Naive thymus-derived CD4-positive, alpha-beta T cell (primary cell): ENCODE results near the gene TBX2. TPM values are rescaled to one million over a fixed set of nuclear protein-coding genes. Genes with fewer than 3 reads are reported as not detected.

ENCODE experiments used
- ATAC-seq: fragments of 150-1000 bp; cut with Tn5 transposase; 2 replicates; pipeline ENCODE4 v1.10.0; 2021; ENCODE audit warnings: mild to moderate bottlenecking, moderate library complexity
- CTCF ChIA-PET: fragments of 350-600 bp; sonication (Branson Sonifier 250); formaldehyde crosslinking; loops from one replicate; lab custom pipeline; 2021; ENCODE audit warnings: antibody characterized with exemption; lab: Charles Lee
- POLR2A ChIA-PET: fragments of 350-600 bp; sonication (Branson Sonifier 250); formaldehyde crosslinking; loops from one replicate; lab custom pipeline; 2021; ENCODE audit warnings: antibody characterized with exemption, inconsistent platforms; lab: Charles Lee
- DNase-seq, 9 donors: peaks; one replicate each; pipeline versions ENCODE4 v3.0.0 to v3.0.0-alpha.2; 2020 to 2022; ENCODE audit warnings: mixed read lengths in 1 of 9
- H3K27ac ChIP-seq: one replicate; pipeline ENCODE4 v1.7.0; 2013; ENCODE audit warnings: mild to moderate bottlenecking, low read depth, low read length, moderate library complexity
- H3K27me3 ChIP-seq, 2 donors: one replicate each; pipeline ENCODE4 v1.7.0; 2013; ENCODE audit warnings: low read length in 2 of 2, mild to moderate bottlenecking in 2 of 2, moderate library complexity in 2 of 2; ENCODE audit not compliant: control insufficient read depth in 2 of 2, insufficient read depth in 2 of 2
- H3K36me3 ChIP-seq, 3 experiments: 1 replicate in 2 of 3; 2 replicates in 1 of 3; pipeline ENCODE4 v1.7.0; 2013; ENCODE audit warnings: low read length in 3 of 3, mild to moderate bottlenecking in 3 of 3, moderate library complexity in 1 of 3; ENCODE audit not compliant: insufficient read depth in 3 of 3, control insufficient read depth in 2 of 3
- H3K4me1 ChIP-seq, 2 donors: one replicate each; pipeline ENCODE4 v1.7.0; 2013; ENCODE audit warnings: low read length in 2 of 2, mild to moderate bottlenecking in 2 of 2, moderate library complexity in 1 of 2; ENCODE audit not compliant: control insufficient read depth in 2 of 2, insufficient read depth in 2 of 2
- H3K4me3 ChIP-seq: 2 replicates; pipeline ENCODE4 v1.7.0; 2013; ENCODE audit warnings: mild to moderate bottlenecking, low read length
- H3K9me3 ChIP-seq, 3 experiments: 1 replicate in 2 of 3; 2 replicates in 1 of 3; pipeline ENCODE4 v1.7.0; 2013; ENCODE audit warnings: low read length in 3 of 3; ENCODE audit not compliant: control insufficient read depth in 2 of 3
- H3K27ac Mint-ChIP-seq, 9 donors: one replicate each; pipeline ENCODE4 v1.8.0; 2020 to 2022; ENCODE audit warnings: mixed read lengths in 9 of 9, mild to moderate bottlenecking in 8 of 9, moderate library complexity in 5 of 9, inconsistent platforms in 2 of 9
- H3K27me3 Mint-ChIP-seq, 5 donors: one replicate each; pipeline ENCODE4 v1.8.0; 2021 to 2022; ENCODE audit warnings: mixed read lengths in 5 of 5, mild to moderate bottlenecking in 1 of 5
- H3K36me3 Mint-ChIP-seq, 5 donors: one replicate each; pipeline ENCODE4 v1.8.0; 2020 to 2022; ENCODE audit warnings: mixed read lengths in 5 of 5, mild to moderate bottlenecking in 3 of 5, inconsistent platforms in 1 of 5
- H3K4me1 Mint-ChIP-seq, 7 donors: one replicate each; pipeline ENCODE4 v1.8.0; 2020 to 2022; ENCODE audit warnings: mixed read lengths in 7 of 7, mild to moderate bottlenecking in 3 of 7, inconsistent platforms in 1 of 7
- H3K4me3 Mint-ChIP-seq, 10 donors: one replicate each; pipeline ENCODE4 v1.8.0; 2020 to 2022; ENCODE audit warnings: mild to moderate bottlenecking in 10 of 10, mixed read lengths in 10 of 10, moderate library complexity in 6 of 10, inconsistent platforms in 2 of 10
- H3K9me3 Mint-ChIP-seq, 11 donors: one replicate each; pipeline ENCODE4 v1.8.0; 2020 to 2022; ENCODE audit warnings: mixed read lengths in 11 of 11, mild to moderate bottlenecking in 4 of 11, inconsistent platforms in 1 of 11, moderate library complexity in 1 of 11
- intact Hi-C, 2 donors: fragments of 100-400 bp; cut with micrococcal nuclease; formaldehyde crosslinking; loops; one replicate each; pipeline ENCODE4 v1.15.1; 2023
- polyA plus RNA-seq, 2 donors: library from polyadenylated mRNA; unstranded; fragments of 300-500 nt; fragmentation: Illumina TruSeq; gene quantifications; one replicate each; pipeline ENCODE4 v1.2.3, GENCODE V29; 2021
- total RNA-seq, 6 experiments: library from RNA in 5 of 6; stranded (reverse) in 5 of 6; gene quantifications; 1 replicate in 5 of 6; 2 replicates in 1 of 6; pipeline ENCODE4 v1.2.3 and lab custom pipeline; 2021 to 2026

Gene TBX2
- total and polyA plus RNA-seq, 7 experiments from 2014 or later: not detected

GRCh38 chr17:61393904-61394629, 5.6 kb upstream of the TBX2 start:
- peaks cover 10 to 19% (median 17%) of the 10 kb centered on the region in 7 donors for H3K4me1 Mint-ChIP-seq
- no peaks in the 10 kb centered on the region for H3K36me3 ChIP-seq
- no peak overlapping the region for H3K27ac ChIP-seq
- H3K4me3 ChIP-seq: no peak overlapping the region
- H3K4me3 Mint-ChIP-seq: no peak overlapping the region
- peaks cover 0 to 12% (median 0%) of the 10 kb centered on the region in 5 donors for H3K36me3 Mint-ChIP-seq
- CTCF ChIA-PET: no interaction called here
- DNase-seq (no peak), ATAC-seq (no peak)
- H3K9me3 ChIP-seq: no peaks in the 10 kb centered on the region
- peaks cover 0 to 17% of the 10 kb centered on the region in 2 donors for H3K4me1 ChIP-seq
- intact Hi-C loops: no loop called here
- H3K27ac Mint-ChIP-seq: peak overlapping the region in 1 of 9 donors; percentile 45
- POLR2A ChIA-PET: no interaction called here
- H3K27me3 Mint-ChIP-seq: peaks cover 27 to 44% (median 40%) of the 10 kb centered on the region in 5 donors
- H3K27me3 ChIP-seq: peaks cover 0 to 10% of the 10 kb centered on the region in 2 donors
- peaks cover 0 to 4% (median 0%) of the 10 kb centered on the region in 11 donors for H3K9me3 Mint-ChIP-seq

DNA sequence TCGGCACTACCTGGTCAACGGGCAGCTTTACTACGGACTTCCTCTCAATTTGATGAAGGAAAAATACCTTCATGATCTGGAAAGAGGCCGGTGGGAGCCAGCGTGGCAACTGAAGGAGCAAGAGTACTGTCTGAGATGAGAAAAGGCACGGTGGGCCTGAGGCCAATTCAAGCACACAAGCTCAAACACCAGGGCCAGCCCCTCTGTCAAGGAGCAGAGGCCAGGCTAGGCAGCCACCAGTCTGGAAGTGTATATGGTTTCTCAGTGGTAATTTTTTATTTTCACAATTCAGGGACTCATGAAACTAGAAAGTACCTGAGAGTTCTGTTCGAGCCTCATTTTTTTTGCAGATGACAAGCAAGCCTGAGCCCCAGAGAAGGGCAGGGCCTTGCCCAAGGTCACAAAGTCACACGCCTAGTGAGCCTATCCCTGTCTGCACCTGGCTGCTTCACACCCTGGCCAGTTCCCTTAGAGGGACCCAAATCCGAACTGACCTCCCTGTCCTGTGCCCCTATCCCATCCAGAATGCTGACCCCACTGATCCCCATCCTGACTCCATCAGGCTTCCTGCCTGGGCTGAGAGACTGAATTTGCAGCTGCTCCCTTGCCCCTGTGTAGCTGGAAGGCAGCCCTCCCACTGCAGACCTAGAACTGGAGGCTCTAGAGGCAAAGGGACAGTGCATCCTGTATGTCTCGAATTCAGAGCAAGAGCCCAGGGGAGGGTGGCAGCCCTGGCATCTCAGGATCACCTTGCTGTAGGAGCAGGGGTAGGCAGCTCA, 4.8 kb upstream of the TBX2 start:
- ChIA-PET CTCF (no interaction called here), POLR2A (no interaction called here)
- H3K4me1 ChIP-seq: peaks cover 0 to 17% of the 10 kb centered on the region in 2 donors
- DNase-seq (no peak), ATAC-seq (no peak)
- Mint-ChIP-seq H3K27me3 (peaks cover 27 to 43% (median 36%) of the 10 kb centered on the region in 5 donors), H3K4me1 (peaks cover 10 to 15% (median 14%) of the 10 kb centered on the region in 7 donors), H3K9me3 (peaks cover 0 to 4% (median 0%) of the 10 kb centered on the region in 11 donors), H3K36me3 (peaks cover 0 to 12% (median 0%) of the 10 kb centered on the region in 5 donors), H3K4me3 (peak overlapping the region in 1 of 10 donors; percentile 3), H3K27ac (peak overlapping the region in 3 of 9 donors; percentile 34 to 81 (median 45))
- H3K27me3 ChIP-seq: peaks cover 0 to 10% of the 10 kb centered on the region in 2 donors
- H3K4me3 ChIP-seq: no peak overlapping the region
- H3K36me3 ChIP-seq: no peaks in the 10 kb centered on the region
- no peaks in the 10 kb centered on the region for H3K9me3 ChIP-seq
- H3K27ac ChIP-seq: no peak overlapping the region
- intact Hi-C loops: no loop called here

DNA sequence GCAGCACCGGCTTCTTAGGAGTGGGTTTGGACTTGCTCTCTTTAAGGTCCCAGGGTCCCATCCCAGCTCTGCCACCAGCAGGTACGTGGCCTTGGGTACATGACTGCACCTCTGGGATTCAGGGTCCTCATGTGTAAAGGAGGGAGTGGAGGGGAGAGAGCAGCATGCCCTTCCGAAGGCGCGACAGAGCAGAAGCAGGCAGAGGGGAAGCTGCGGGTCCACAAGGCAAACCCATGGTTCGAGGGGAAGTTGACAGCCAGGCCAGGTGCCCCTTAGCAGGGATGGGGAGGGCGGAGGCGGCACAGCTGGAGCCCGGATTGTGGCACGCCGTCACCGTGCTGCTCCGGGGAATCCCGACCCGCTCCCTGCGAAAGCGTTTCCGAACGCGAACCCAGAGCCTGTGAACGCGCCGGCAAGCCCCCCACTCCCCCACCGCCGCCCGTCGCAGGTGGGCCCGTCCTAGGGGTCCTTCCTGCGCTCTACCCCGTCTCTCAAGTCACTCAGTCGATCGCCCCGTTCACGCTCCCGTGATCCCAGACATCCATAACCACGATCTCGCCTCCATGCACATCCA, 4.1 kb upstream of the TBX2 start:
- H3K36me3 Mint-ChIP-seq: peaks cover 0 to 12% (median 0%) of the 10 kb centered on the region in 5 donors
- peak overlapping the region in 5 of 10 donors; percentile 3 to 47 (median 32) for H3K4me3 Mint-ChIP-seq
- CTCF ChIA-PET: no interaction called here

GRCh38 chr17:61395983-61396585, 3.6 kb upstream of the TBX2 start:
- H3K9me3 Mint-ChIP-seq: peaks cover 0 to 4% (median 0%) of the 10 kb centered on the region in 11 donors
- peak overlapping the region in 2 of 10 donors; percentile 18 to 47 for H3K4me3 Mint-ChIP-seq
- peaks cover 34 to 49% (median 37%) of the 10 kb centered on the region in 5 donors for H3K27me3 Mint-ChIP-seq
- Histone ChIP-seq H3K9me3 (no peaks in the 10 kb centered on the region), H3K36me3 (no peaks in the 10 kb centered on the region), H3K27ac (no peak overlapping the region), H3K27me3 (peaks cover 0 to 15% of the 10 kb centered on the region in 2 donors), H3K4me1 (peaks cover 0 to 22% of the 10 kb centered on the region in 2 donors), H3K4me3 (no peak overlapping the region)
- ATAC-seq (no peak), DNase-seq (no peak)
- H3K27ac Mint-ChIP-seq: no peak overlapping the region
- CTCF ChIA-PET: no interaction called here
- peaks cover 10 to 22% (median 19%) of the 10 kb centered on the region in 7 donors for H3K4me1 Mint-ChIP-seq
- POLR2A ChIA-PET: no interaction called here
- peaks cover 0 to 12% (median 0%) of the 10 kb centered on the region in 5 donors for H3K36me3 Mint-ChIP-seq
- intact Hi-C loops: no loop called here

More for the DNA sequence above, 4.1 kb upstream of the TBX2 start:
- intact Hi-C loops: no loop called here
- peaks cover 28 to 43% (median 36%) of the 10 kb centered on the region in 5 donors for H3K27me3 Mint-ChIP-seq
- H3K9me3 Mint-ChIP-seq: peaks cover 0 to 4% (median 0%) of the 10 kb centered on the region in 11 donors
- Histone ChIP-seq H3K27ac (no peak overlapping the region), H3K27me3 (peaks cover 0 to 10% of the 10 kb centered on the region in 2 donors), H3K4me3 (no peak overlapping the region), H3K9me3 (no peaks in the 10 kb centered on the region), H3K4me1 (peaks cover 0 to 17% of the 10 kb centered on the region in 2 donors), H3K36me3 (no peaks in the 10 kb centered on the region)
- peak overlapping the region in 2 of 9 donors; percentile 34 to 81 for H3K27ac Mint-ChIP-seq
- DNase-seq (no peak), ATAC-seq (no peak)
- POLR2A ChIA-PET: no interaction called here
- peaks cover 10 to 16% (median 14%) of the 10 kb centered on the region in 7 donors for H3K4me1 Mint-ChIP-seq

- no peaks in the 10 kb centered on the region for H3K36me3 ChIP-seq
- peaks cover 0 to 21% of the 10 kb centered on the region in 2 donors for H3K27me3 ChIP-seq
- Mint-ChIP-seq H3K9me3 (peaks cover 0 to 4% (median 0%) of the 10 kb centered on the region in 11 donors), H3K36me3 (peaks cover 0 to 12% (median 0%) of the 10 kb centered on the region in 5 donors), H3K4me3 (no peak overlapping the region), H3K4me1 (peaks cover 10 to 27% (median 25%) of the 10 kb centered on the region in 7 donors), H3K27ac (no peak overlapping the region), H3K27me3 (peaks cover 37 to 54% (median 43%) of the 10 kb centered on the region in 5 donors)
- CTCF ChIA-PET: no interaction called here
- POLR2A ChIA-PET: no interaction called here
- no peak for ATAC-seq
- H3K4me3 ChIP-seq: no peak overlapping the region
- DNase-seq: no peak
- H3K27ac ChIP-seq: no peak overlapping the region
- H3K9me3 ChIP-seq: no peaks in the 10 kb centered on the region
- intact Hi-C loops: no loop called here
- H3K4me1 ChIP-seq: peaks cover 0 to 26% of the 10 kb centered on the region in 2 donors
These were observed 3.0 kb upstream of the TBX2 start for GRCh38 chr17:61396586-61397085.
